Astrocyte of the cerebellum (primary cell): ENCODE measurements around the gene CCDC61.

Experiments
- DNase-seq: peaks from one replicate; pipeline ENCODE4 v3.0.0-alpha.2; 2011; ENCODE audit warnings: low read depth
- H3K4me3 ChIP-seq: 2 replicates; pipeline ENCODE4 v1.5.1; 2011; ENCODE audit warnings: mild to moderate bottlenecking, low read depth, low read length, moderate library complexity
- in situ Hi-C: cut with HindIII; loops from 2 replicates; pipeline ENCODE4 v1.10.0; 2017; ENCODE audit warnings: low sequenced_read_pairs
- TF ChIP-seq, protein P1 (sequence below): IDR thresholded peaks from 2 replicates; pipeline ENCODE4 v1.5.1; 2012; ENCODE audit warnings: low read length, low read depth, moderate library complexity, mild to moderate bottlenecking; ENCODE audit errors: missing control alignments

The CCDC61 gene

DNA sequence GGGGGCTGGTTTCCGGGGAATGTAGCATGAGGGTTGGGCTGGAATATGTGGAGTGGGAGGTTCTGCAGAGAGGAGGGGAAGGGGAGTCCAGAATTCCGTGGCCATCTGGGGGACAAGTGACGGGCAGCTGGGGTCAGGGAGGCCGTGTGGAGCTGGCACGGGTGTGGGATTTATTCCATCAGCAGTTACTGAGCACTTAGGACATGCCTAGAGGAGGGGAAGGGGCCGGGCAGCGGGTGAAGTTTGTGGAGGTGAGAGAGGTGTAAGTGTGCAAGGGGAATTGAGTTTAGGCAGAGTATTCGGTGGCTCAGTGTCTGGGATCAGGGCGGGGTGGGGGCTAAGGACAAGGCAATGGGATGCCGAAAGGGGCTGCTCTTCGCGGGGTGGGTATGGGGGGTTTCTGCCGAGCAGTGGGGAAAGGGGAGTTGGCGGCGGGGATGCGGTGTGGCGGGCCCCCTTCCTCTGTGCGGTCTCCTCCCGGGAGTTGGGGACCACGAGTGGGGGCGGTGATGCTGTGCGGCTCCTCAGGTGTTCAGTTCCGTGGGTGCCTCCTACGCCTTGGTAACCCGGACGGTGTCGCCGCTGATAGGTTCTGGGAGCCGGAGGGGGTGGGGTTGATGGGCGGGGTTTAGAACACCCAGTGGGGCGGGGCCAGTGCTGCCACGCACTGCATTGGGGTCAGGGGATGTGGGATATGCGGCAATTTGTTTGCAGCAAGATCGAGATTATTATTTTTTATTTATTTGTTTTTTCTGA, 5.4 kb downstream of the CCDC61 start:
- in situ Hi-C loops = loop anchor here (10.0 kb wide), 1 partner anchor 76 kb away; no protein-coding TSS in a partner anchor

GRCh38 chr19:46002678-46003275, 7.5 kb downstream of the CCDC61 start:
- H3K4me3 ChIP-seq = no peak overlapping the region
- in situ Hi-C loops = loop anchor here (10.0 kb wide), 1 partner anchor 78 kb away; no protein-coding TSS in a partner anchor
- DNase-seq = no peak
- TF ChIP-seq, protein P1, sequence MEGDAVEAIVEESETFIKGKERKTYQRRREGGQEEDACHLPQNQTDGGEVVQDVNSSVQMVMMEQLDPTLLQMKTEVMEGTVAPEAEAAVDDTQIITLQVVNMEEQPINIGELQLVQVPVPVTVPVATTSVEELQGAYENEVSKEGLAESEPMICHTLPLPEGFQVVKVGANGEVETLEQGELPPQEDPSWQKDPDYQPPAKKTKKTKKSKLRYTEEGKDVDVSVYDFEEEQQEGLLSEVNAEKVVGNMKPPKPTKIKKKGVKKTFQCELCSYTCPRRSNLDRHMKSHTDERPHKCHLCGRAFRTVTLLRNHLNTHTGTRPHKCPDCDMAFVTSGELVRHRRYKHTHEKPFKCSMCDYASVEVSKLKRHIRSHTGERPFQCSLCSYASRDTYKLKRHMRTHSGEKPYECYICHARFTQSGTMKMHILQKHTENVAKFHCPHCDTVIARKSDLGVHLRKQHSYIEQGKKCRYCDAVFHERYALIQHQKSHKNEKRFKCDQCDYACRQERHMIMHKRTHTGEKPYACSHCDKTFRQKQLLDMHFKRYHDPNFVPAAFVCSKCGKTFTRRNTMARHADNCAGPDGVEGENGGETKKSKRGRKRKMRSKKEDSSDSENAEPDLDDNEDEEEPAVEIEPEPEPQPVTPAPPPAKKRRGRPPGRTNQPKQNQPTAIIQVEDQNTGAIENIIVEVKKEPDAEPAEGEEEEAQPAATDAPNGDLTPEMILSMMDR = no peak

More for the DNA sequence above, 5.4 kb downstream of the CCDC61 start:
- peak overlapping the region; percentile 28 for H3K4me3 ChIP-seq
- DNase-seq = no peak
- TF ChIP-seq, protein P1 = no peak

GRCh38 chr19:46006411-46006810, 11.1 kb downstream of the CCDC61 start:
- no peak for DNase-seq
- in situ Hi-C loops = loop anchor here (10.0 kb wide), 1 partner anchor 82 kb away; no protein-coding TSS in a partner anchor
- H3K4me3 ChIP-seq = no peak overlapping the region
- TF ChIP-seq, protein P1 = no peak

DNA sequence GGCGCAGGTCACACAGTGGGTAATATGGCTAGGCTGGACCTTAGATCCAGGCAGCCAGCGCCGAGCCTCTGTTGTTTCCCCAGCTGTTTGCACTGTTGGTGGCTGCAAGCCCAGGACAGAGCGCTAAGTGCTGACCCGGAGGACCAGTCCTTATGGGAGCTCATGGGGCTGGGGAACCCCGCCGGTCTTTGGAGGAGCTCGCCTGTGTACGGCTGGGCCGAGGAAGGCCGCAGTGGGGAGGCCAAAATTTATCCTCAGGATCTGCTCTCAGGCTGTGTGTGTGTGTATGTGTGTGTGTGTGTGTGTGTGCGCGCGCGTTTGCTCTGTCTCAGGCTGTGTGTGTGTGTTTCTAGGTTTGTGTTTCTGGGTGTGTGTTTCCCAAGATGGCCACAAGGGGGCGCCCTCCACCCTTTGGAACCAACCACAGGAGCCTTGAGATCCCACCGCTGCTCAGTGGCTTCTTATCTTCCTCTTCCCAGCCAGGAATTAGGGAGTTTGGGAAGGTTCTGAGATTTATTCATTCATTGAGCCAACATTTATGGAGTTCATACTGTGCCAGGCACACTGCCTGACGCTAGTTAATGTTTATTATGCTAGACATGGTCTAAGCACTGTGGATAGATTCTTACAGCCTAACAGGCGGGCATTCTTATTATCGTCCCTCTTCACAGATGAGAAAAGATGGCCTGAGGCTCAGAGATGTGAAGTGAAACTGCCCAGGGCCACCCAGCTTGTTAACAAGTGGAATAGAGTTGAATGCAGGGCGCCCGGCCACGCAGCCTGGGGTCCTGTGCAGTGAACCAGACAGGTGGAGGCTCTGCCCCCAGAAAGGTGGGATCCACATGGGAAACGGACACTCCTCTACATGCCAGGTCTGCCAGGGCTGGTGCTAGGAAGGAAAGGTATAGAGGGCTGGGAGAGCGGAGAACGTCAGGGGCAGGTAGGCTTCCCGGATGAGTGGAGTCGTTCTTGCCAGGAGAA, 14.6 kb downstream of the CCDC61 start:
- TF ChIP-seq, protein P1 = peak; percentile 83
- no peak overlapping the region for H3K4me3 ChIP-seq
- DNase-seq = peak; percentile 41
- in situ Hi-C loops = loop anchor here (10.0 kb wide), 1 partner anchor 85 kb away; no protein-coding TSS in a partner anchor

DNA sequence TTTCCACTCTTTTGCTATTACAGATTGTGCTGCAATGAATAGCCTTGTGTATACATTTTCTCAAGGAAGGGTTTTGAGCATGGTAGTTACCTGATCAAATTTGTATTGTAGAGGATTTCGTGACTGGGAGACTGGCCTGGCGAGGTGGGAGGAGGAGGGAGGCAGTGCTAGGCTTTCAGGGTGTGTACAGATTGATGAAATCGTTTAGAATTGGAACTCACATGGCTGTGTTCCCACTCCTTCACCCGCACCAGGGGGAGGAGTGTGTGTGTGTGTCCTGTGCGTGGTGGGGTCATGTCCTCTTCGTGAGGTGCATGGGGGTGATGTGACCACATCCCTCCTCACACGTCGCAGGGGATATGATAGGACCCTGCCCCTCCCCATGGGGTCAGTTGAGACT, 19.3 kb downstream of the CCDC61 start:
- TF ChIP-seq, protein P1 = no peak
- DNase-seq = no peak
- in situ Hi-C loops = no loop called here
- H3K4me3 ChIP-seq = no peak overlapping the region
